Memory B cell (primary cell): ENCODE results near the gene MAP4K4.
A peak's percentile ranks its signal among the peaks of the same experiment; 100 is the strongest.

Experiments used
- ATAC-seq: fragments of 150-1000 bp; cut with Tn5 transposase; 2 replicates; pipeline ENCODE4 v1.10.0; 2021; ENCODE audit warnings: low read depth, mild to moderate bottlenecking, moderate library complexity
- DNase-seq, 2 donors: peaks; one replicate each; pipeline ENCODE4 v3.0.0; 2022; ENCODE audit warnings: low spot score in 2 of 2
- H3K27ac Mint-ChIP-seq: one replicate; pipeline ENCODE4 v1.8.0; 2022; ENCODE audit warnings: mild to moderate bottlenecking, moderate library complexity, mixed read lengths
- H3K27me3 Mint-ChIP-seq: one replicate; pipeline ENCODE4 v1.8.0; 2022; ENCODE audit warnings: mixed read lengths
- H3K36me3 Mint-ChIP-seq: one replicate; pipeline ENCODE4 v1.8.0; 2022; ENCODE audit warnings: mild to moderate bottlenecking, mixed read lengths
- H3K4me1 Mint-ChIP-seq: one replicate; pipeline ENCODE4 v1.8.0; 2022; ENCODE audit warnings: mixed read lengths
- H3K4me3 Mint-ChIP-seq: one replicate; pipeline ENCODE4 v1.8.0; 2022; ENCODE audit warnings: mild to moderate bottlenecking, moderate library complexity, mixed read lengths
- H3K9me3 Mint-ChIP-seq: one replicate; pipeline ENCODE4 v1.8.0; 2022; ENCODE audit warnings: mixed read lengths

Gene MAP4K4

DNA sequence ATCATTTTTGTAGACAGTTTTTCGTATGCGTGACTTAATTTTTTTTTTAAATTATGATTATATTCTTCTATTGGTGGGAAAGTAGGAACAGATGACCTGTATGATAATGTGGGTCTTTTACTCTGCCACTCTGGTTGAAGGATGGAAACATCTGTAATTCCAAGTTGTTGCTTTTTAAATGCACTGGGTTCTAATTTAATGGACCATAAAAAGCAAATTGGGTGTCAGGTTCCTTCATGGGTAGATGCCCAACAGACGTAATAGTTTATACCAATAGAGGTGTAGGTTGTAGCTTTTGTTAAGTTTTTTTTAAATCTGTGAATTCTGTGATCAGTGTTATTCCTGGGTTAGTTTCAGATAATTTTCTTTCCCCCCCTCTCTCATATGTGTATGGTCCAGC, 117.6 kb downstream of the MAP4K4 start:
- H3K27me3 Mint-ChIP-seq, result no peaks in the 10 kb centered on the region
- peaks cover 64% of the 10 kb centered on the region for H3K4me1 Mint-ChIP-seq
- ATAC-seq (no peak), DNase-seq (no peak)
- peaks cover 10% of the 10 kb centered on the region for H3K36me3 Mint-ChIP-seq
- H3K9me3 Mint-ChIP-seq, result no peaks in the 10 kb centered on the region
- no peak overlapping the region for H3K27ac Mint-ChIP-seq
- H3K4me3 Mint-ChIP-seq, result no peak overlapping the region

DNA sequence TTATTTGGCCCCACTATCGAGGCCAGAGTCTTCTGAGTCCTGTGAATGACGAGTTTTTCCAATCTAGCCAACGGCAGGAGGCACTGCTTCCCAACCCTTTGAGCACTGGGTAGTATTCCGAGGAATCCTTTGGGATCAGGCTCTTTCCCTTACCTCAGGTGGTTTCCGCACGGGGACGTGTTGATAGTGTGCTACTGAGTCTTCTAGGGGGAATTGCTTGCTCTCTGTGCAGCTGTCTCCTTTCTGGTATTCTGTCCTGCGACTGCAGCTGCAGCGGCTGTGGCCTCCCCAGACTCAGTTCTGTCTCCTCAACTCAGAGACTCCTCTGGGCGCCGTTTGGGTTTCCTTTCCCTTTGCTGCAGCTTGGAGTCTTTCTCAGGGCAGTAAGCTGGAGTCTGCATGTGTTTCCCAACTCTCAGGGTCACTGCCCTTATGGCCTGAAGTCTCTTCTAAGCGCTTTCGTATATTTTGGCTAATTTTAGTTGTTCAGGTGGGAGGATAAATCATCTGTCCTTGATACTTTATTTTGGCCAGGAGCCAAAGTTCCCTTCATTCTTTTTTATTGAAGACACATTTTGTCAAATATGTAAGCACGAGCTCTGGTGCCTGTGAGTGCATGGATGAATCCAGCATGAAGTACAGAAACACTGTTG, 118.4 kb downstream of the MAP4K4 start:
- Mint-ChIP-seq H3K27me3 (no peaks in the 10 kb centered on the region), H3K36me3 (peaks cover 10% of the 10 kb centered on the region), H3K9me3 (no peaks in the 10 kb centered on the region), H3K27ac (peak overlapping the region; percentile 41), H3K4me3 (no peak overlapping the region), H3K4me1 (peaks cover 66% of the 10 kb centered on the region)
- no peak for ATAC-seq
- no peak for DNase-seq

DNA sequence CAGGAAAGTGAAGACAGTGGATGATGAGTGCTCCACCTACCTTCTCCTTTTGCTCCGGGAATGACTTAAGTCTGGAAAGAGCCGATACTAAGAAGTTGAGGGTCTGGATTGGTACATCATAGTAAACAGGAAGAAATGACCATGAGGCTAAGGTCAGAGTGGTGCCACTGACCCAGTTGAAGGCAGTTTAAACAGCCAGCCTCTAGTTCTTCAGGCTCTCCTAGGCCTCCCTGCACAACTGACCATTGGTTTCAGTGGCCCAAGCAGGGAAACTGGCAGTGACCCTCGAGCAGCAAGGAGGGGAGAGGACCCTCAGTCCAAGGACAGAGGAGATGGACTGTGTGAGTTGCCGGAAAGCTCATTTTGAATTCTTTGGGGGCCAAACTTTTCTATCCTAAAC, 119.1 kb downstream of the MAP4K4 start:
- Mint-ChIP-seq H3K27me3 (no peaks in the 10 kb centered on the region), H3K9me3 (no peaks in the 10 kb centered on the region), H3K4me1 (peaks cover 68% of the 10 kb centered on the region), H3K4me3 (no peak overlapping the region), H3K27ac (peak overlapping the region; percentile 41), H3K36me3 (peaks cover 7% of the 10 kb centered on the region)
- no peak for ATAC-seq
- no peak for DNase-seq

DNA sequence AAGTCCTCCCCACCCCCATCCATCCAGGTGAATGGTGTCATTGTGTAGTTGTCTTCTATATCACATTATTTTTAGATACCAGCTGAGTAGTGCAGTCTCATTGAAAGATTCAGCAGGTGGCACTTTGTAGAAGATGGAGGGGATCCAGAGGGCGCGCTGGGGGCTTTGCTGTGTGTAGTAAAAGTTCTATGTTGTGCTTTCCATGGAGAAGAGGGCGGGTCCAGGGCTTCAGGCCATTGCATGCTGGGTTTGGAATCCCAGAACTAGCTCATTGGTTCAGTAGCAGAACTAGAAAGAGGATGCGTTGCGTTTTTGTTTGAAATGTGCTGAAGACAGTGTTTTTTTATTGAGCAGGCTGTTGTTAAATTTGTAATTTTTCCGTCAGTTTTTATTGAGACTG, 120.0 kb downstream of the MAP4K4 start:
- Mint-ChIP-seq H3K36me3 (peaks cover 2% of the 10 kb centered on the region), H3K27ac (peak overlapping the region; percentile 41), H3K4me3 (no peak overlapping the region), H3K27me3 (no peaks in the 10 kb centered on the region), H3K9me3 (no peaks in the 10 kb centered on the region), H3K4me1 (peaks cover 61% of the 10 kb centered on the region)
- ATAC-seq (no peak), DNase-seq (no peak)

DNA sequence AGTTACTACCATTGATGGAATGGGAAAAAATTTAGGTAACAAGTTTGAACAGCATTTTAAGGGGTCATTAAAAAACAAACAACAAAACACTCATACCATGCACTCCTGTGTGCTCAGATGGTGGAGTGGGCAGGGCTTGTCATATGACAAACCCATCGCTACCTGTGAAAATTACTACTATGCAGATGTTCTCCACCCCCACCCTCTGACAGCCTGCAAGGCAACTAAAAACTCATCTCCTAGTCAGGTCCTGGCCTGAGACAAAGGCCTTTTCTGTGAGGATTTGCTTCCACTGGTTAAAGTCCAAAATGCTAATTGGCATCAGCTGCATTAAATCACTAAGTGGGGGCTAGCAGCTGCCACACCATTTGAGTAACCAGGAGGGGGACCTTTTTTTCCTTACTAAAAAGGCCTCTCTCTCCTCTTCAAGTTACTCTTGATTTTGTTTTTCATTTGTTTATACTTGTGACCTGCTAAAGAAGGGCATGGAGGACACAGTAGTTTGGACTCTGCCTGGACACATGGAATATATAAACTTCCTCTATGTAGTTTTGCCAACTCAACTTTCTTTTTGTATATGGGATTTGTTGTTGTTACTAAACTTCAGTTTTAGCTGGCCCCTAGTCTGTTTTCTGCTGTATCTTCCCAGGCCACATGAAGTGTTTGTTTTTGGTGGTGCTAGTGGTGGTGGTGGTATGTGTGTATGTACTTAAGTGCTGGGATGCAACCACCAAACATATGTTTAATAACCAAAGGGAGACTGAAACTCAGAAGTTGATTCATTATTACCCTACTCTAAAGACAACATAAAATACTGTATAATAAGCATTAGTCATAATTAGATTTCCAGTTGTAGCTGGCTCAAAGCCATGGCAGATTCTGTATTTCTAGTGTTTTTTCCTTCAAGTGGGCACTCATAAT, 121.3 kb downstream of the MAP4K4 start:
- no peaks in the 10 kb centered on the region for H3K9me3 Mint-ChIP-seq
- H3K4me1 Mint-ChIP-seq, result peaks cover 66% of the 10 kb centered on the region
- H3K36me3 Mint-ChIP-seq, result peaks cover 4% of the 10 kb centered on the region
- ATAC-seq (no peak), DNase-seq (no peak)
- H3K4me3 Mint-ChIP-seq, result no peak overlapping the region
- peak overlapping the region; percentile 87 for H3K27ac Mint-ChIP-seq
- no peaks in the 10 kb centered on the region for H3K27me3 Mint-ChIP-seq

DNA sequence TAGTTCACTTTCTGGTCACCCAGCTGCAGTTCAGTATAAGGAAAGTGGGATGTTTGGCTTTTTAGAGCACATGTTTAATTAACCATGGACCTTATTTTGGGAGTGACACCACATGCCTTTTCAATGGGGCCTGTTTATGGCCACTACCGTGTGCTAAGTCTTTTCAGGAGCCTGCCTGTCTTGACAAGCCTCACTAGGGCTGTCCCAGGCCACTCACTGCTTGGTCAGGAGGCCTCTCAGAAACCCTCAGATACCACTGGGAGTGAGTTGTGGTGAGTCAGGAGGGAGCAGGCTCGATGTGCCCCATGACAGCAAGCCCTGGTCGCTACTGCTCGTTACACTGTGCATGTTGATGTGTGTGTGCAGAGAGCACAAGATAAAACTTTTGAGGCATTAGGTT, 123.0 kb downstream of the MAP4K4 start:
- Mint-ChIP-seq H3K9me3 (no peaks in the 10 kb centered on the region), H3K27ac (peak overlapping the region; percentile 38), H3K4me3 (no peak overlapping the region), H3K4me1 (peaks cover 57% of the 10 kb centered on the region), H3K27me3 (no peaks in the 10 kb centered on the region), H3K36me3 (peaks cover 7% of the 10 kb centered on the region)
- ATAC-seq (no peak), DNase-seq (no peak)

DNA sequence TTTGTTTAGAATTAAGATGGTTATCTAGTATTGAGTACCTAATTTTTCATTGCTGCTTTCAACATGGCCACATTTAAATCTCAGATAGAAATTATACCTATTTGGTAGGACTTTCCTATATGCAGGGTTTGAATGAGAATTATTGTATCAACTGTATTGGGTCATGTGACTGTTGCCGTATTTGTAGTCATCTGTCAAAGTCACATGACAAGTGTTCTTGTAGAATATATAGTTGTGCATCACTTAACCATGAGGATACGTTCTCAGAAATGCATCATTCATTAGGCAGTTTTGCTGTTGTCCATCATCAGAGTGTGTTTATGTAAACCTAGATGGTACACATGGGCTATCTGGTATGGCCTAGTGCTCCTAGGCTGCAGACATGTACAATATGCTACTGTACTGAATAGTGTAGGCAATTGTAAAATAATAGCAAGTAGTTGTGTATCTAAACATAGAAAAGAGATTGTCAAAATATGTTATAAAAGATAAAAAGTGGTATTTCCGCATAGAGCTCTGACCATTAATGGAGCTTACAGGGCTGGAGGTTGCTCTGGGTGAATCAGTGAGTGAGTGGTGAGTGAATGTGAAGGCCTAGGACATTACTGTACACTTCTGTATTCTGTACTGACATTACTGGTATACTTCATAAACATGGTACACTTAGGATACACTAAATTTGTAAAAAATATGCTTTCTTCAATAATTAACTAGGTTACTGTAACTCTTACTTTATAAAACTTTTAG, 123.7 kb downstream of the MAP4K4 start:
- peaks cover 9% of the 10 kb centered on the region for H3K36me3 Mint-ChIP-seq
- no peaks in the 10 kb centered on the region for H3K27me3 Mint-ChIP-seq
- no peak overlapping the region for H3K4me3 Mint-ChIP-seq
- no peak overlapping the region for H3K27ac Mint-ChIP-seq
- no peaks in the 10 kb centered on the region for H3K9me3 Mint-ChIP-seq
- ATAC-seq (no peak), DNase-seq (no peak)
- peaks cover 50% of the 10 kb centered on the region for H3K4me1 Mint-ChIP-seq

DNA sequence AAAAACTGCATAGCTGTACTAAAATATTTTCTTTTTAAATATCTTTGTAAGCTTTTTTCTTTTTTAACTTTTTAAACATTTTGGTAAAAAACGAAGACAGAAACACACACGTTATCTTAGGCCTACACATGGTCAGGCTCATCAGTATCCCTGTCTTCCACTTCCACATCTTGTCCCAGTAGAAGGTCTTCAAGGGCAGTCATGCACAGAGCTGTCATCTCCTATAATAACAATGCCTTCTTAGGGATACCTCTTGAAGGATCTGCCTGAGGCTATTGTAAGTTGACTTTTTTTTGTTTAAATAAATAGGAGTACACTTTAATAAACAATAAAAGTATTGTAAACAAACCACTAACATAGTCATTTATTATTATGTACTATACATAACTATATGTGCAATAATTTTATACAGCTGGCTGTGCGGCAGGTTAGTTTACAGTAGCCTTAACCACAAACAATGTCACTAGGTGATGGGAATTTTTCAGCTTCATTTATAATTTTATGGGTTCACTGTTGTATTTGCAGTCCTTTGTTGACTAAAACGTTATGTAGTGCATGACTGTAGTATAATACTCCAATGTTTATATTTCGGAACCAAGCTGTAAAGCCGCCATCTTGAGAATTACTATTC, 124.4 kb downstream of the MAP4K4 start:
- DNase-seq, result no peak
- peaks cover 11% of the 10 kb centered on the region for H3K36me3 Mint-ChIP-seq
- no peak overlapping the region for H3K4me3 Mint-ChIP-seq
- H3K27ac Mint-ChIP-seq, result no peak overlapping the region
- ATAC-seq, result no peak
- H3K9me3 Mint-ChIP-seq, result no peaks in the 10 kb centered on the region
- H3K4me1 Mint-ChIP-seq, result peaks cover 48% of the 10 kb centered on the region
- H3K27me3 Mint-ChIP-seq, result no peaks in the 10 kb centered on the region

DNA sequence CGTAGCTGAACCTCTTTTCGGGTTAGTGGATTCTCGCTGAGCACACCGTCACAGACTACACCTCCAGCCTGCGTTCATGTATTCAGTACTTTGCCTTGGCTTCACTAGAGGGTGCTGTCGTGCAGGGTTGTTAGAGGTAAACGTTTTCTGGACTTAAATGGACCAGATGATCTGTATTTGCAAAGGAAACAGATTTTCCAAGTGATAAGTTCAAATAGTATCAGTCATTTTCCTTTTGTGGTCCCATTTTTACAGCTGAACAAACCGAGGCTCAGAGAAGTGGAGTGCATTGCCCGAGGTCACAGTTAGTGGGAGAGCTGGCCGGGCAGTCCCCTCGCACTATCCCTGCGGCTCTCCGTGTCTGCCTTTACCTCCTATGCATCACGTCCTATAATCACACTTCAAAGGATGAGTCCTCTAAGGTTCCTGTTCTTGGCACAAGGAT, 125.9 kb downstream of the MAP4K4 start:
- DNase-seq (peak; percentile 62 to 65), ATAC-seq (peak; percentile 91)
- no peaks in the 10 kb centered on the region for H3K27me3 Mint-ChIP-seq
- H3K9me3 Mint-ChIP-seq, result no peaks in the 10 kb centered on the region
- H3K4me1 Mint-ChIP-seq, result peaks cover 49% of the 10 kb centered on the region
- peaks cover 21% of the 10 kb centered on the region for H3K36me3 Mint-ChIP-seq
- H3K27ac Mint-ChIP-seq, result peak overlapping the region; percentile 87
- H3K4me3 Mint-ChIP-seq, result peak overlapping the region; percentile 33

DNA sequence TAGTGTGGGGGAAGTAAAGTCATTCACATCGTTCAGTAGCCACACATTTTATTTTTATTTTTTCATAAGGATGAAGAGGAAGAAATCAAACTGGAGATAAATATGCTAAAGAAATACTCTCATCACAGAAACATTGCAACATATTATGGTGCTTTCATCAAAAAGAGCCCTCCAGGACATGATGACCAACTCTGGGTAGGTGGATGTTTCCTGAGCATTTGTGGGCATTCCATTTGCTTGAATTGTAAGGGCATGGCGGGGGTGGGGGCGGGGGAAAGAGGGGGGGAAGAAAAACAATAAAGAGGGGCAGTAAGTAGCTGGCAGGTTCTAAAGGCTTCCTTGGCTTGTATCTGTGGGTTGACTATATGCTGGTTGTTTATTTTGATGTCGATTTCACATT, 126.4 kb downstream of the MAP4K4 start:
- H3K9me3 Mint-ChIP-seq, result no peaks in the 10 kb centered on the region
- no peaks in the 10 kb centered on the region for H3K27me3 Mint-ChIP-seq
- H3K4me3 Mint-ChIP-seq, result no peak overlapping the region
- ATAC-seq (no peak), DNase-seq (no peak)
- peaks cover 49% of the 10 kb centered on the region for H3K4me1 Mint-ChIP-seq
- H3K36me3 Mint-ChIP-seq, result peaks cover 21% of the 10 kb centered on the region
- H3K27ac Mint-ChIP-seq, result peak overlapping the region; percentile 87

DNA sequence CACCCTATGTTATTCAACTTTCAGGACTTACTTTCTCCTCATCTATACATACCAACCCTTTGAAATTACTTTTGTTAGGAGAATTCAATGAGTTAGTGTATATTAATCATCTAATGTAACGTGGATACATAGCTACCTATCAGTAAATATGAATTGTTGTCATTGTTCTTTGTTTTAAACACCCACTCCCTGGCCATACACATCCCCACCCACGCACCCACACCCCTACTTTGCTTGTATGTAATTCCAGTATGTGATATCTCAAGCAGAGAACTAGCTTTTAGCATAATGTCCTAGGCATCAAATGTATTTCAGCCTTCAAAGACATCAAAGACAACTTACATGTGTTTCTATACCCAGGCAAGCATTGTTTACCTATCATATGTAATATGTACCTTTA, 129.2 kb downstream of the MAP4K4 start:
- no peaks in the 10 kb centered on the region for H3K9me3 Mint-ChIP-seq
- peaks cover 55% of the 10 kb centered on the region for H3K4me1 Mint-ChIP-seq
- no peaks in the 10 kb centered on the region for H3K27me3 Mint-ChIP-seq
- no peak overlapping the region for H3K4me3 Mint-ChIP-seq
- peaks cover 34% of the 10 kb centered on the region for H3K36me3 Mint-ChIP-seq
- no peak for DNase-seq
- peak overlapping the region; percentile 68 for H3K27ac Mint-ChIP-seq
- ATAC-seq, result no peak

DNA sequence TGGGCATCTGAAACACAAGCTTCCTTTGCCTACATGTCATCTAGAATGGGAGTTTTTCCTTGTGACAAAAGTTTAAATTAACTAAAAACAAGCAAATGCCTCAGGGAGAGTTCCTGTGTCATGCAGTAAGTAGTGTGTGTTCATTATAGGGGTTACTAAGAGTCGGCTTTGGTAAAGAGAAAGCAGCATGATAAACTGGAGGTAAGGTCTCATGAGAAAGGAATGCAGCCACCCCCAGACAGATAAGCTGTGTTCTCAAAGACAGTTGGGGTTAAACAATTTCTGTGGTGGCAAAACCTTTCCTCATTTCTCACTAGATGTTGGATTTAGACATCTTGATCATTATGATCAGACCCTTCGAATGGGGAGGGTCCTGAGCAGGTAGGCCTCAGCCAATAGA, 129.7 kb downstream of the MAP4K4 start:
- Mint-ChIP-seq H3K9me3 (no peaks in the 10 kb centered on the region), H3K27me3 (no peaks in the 10 kb centered on the region), H3K27ac (peak overlapping the region; percentile 68), H3K4me3 (no peak overlapping the region), H3K4me1 (peaks cover 55% of the 10 kb centered on the region), H3K36me3 (peaks cover 34% of the 10 kb centered on the region)
- ATAC-seq (no peak), DNase-seq (no peak)

DNA sequence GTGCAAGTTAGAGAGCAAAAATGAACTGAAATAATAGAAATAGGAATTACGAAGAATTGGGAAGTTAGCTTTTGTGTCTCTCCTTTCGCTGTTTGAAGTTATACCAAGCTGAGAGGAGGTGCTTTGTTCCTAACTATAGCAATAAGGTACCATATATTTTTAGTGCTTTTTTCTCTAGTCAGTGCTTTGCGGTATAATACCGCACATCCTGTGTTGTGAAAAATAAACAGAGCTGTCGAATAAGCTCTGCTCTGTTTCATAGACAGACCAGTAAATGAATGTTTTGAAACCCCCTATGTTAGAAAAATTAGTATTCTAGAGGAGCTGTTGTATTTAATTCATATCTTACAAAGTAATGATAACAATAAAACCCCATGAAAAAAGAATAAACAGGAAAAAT, 130.8 kb downstream of the MAP4K4 start:
- ATAC-seq (peak; percentile 30), DNase-seq (no peak)
- H3K27ac Mint-ChIP-seq, result peak overlapping the region; percentile 68
- no peak overlapping the region for H3K4me3 Mint-ChIP-seq
- peaks cover 46% of the 10 kb centered on the region for H3K4me1 Mint-ChIP-seq
- H3K36me3 Mint-ChIP-seq, result peaks cover 35% of the 10 kb centered on the region
- no peaks in the 10 kb centered on the region for H3K9me3 Mint-ChIP-seq
- no peaks in the 10 kb centered on the region for H3K27me3 Mint-ChIP-seq
